Right kidney (tissue), 1 donor: Measurements from ENCODE around the gene ANKRD44.

Source experiments
- DNase-seq: peaks from one replicate; pipeline ENCODE4 v3.0.0-alpha.2; 2016

The ANKRD44 gene

GRCh38 chr2:196944570-196944969, 366.0 kb downstream of the ANKRD44 start:
- no peak for DNase-seq

- DNase-seq = no peak
These were observed 369.0 kb downstream of the ANKRD44 start for GRCh38 chr2:196941398-196942078.

DNA sequence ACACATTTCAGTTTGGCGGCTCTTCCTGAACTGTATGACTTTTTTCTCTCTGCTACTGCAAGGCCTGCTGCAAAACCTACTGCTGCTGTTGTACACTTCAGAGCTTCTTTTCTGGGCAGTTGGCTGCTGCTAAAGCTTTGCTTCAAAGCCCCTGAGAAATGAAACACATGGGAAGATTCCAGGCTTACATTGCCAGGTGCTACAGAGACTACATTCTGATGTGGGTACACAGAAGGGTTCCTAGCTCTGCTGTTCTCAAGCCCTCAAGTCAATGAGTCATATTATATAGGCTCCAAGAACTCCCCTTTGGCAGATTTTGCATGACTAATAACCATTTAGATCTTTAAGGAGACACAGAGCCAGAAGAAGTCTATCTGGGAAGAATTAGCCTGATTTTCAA, 371.2 kb downstream of the ANKRD44 start:
- DNase-seq = no peak
